ENCODE data around the gene CRYL1. TPM values are rescaled to one million over a fixed set of nuclear protein-coding genes. Genes with fewer than 3 reads are reported as not detected.

The CRYL1 gene
- total and polyA plus RNA-seq, 4 donors, result 21.9 to 72.1 (median 35.4) TPM

GRCh38 chr13:20566468-20566897 lies 40.8 kb upstream of the CRYL1 start:
- peak overlapping the region; percentile 59 to 89 for H3K4me3 ChIP-seq (ENCODE audit: low read length in 2 of 2)
- 1 to 3% methylated on average over 21 of the region's 21 CpGs for WGBS, 2 donors
- H3K27ac ChIP-seq (ENCODE audit: low read depth in 1 of 2, low read length in 2 of 2), result peak overlapping the region in 1 of 2 donors; percentile 91
- DNase-seq, result no peak
- intact Hi-C loops (cut with DNase I), result loop anchor here (5.0 to 10.0 kb wide), 4 partner anchors 39 to 206 kb away; partner anchors contain the start of genes CRYL1 (in 2 of the 2), EEF1AKMT1 (in 1 of the 2) and IL17D (in 1 of the 2)
- no peaks in the 10 kb centered on the region for H3K27me3 ChIP-seq (ENCODE audit: control insufficient read depth in 1 of 2, insufficient read depth in 2 of 2, low read length in 1 of 2)
- no peak for ATAC-seq (ENCODE audit: low FRiP score)
- H3K36me3 ChIP-seq (ENCODE audit: control insufficient read depth in 1 of 2, insufficient read depth in 2 of 2, low read length in 1 of 2), result no peaks in the 10 kb centered on the region
- H3K4me1 ChIP-seq (ENCODE audit: control insufficient read depth in 1 of 2, insufficient read depth in 2 of 2, low read length in 2 of 2), result peaks cover 0 to 3% of the 10 kb centered on the region in 2 donors
- H3K9me3 ChIP-seq (ENCODE audit: control insufficient read depth, low read length), result no peaks in the 10 kb centered on the region

- H3K9me3 ChIP-seq (ENCODE audit: control insufficient read depth, low read length), result no peaks in the 10 kb centered on the region
- DNase-seq (no peak), ATAC-seq (ENCODE audit: low FRiP score) (no peak)
- H3K4me3 ChIP-seq (ENCODE audit: low read length in 2 of 2), result no peak overlapping the region
- peaks cover 0 to 3% of the 10 kb centered on the region in 2 donors for H3K4me1 ChIP-seq (ENCODE audit: control insufficient read depth in 1 of 2, insufficient read depth in 2 of 2, low read length in 2 of 2)
- no peaks in the 10 kb centered on the region for H3K27me3 ChIP-seq (ENCODE audit: control insufficient read depth in 1 of 2, insufficient read depth in 2 of 2, low read length in 1 of 2)
- 93 to 97% methylated on average over 11 of the region's 11 CpGs for WGBS, 2 donors
- intact Hi-C loops (cut with DNase I), result loop anchor here (5.0 to 10.0 kb wide), 4 partner anchors 38 to 207 kb away; partner anchors contain the start of genes CRYL1 (in 2 of the 2), EEF1AKMT1 (in 1 of the 2) and IL17D (in 1 of the 2)
- no peaks in the 10 kb centered on the region for H3K36me3 ChIP-seq (ENCODE audit: control insufficient read depth in 1 of 2, insufficient read depth in 2 of 2, low read length in 1 of 2)
- H3K27ac ChIP-seq (ENCODE audit: low read depth in 1 of 2, low read length in 2 of 2), result no peak overlapping the region
Observed at GRCh38 chr13:20565115-20565736, 39.6 kb upstream of the CRYL1 start.

GRCh38 chr13:20561741-20562140 lies 36.1 kb upstream of the CRYL1 start:
- no peak overlapping the region for H3K4me3 ChIP-seq (ENCODE audit: low read length in 2 of 2)
- H3K4me1 ChIP-seq (ENCODE audit: control insufficient read depth in 1 of 2, insufficient read depth in 2 of 2, low read length in 2 of 2), result no peaks in the 10 kb centered on the region
- no peak for ATAC-seq (ENCODE audit: low FRiP score)
- 47 to 52% methylated on average over 5 of the region's 5 CpGs for WGBS, 2 donors
- intact Hi-C loops (cut with DNase I), result loop anchor here in 1 of 2 donors (10.0 kb wide), 1 partner anchor 143 kb away; the partner anchor contains the start of gene IL17D
- H3K9me3 ChIP-seq (ENCODE audit: control insufficient read depth, low read length), result no peaks in the 10 kb centered on the region
- no peaks in the 10 kb centered on the region for H3K27me3 ChIP-seq (ENCODE audit: control insufficient read depth in 1 of 2, insufficient read depth in 2 of 2, low read length in 1 of 2)
- DNase-seq, result no peak
- H3K27ac ChIP-seq (ENCODE audit: low read depth in 1 of 2, low read length in 2 of 2), result no peak overlapping the region
- H3K36me3 ChIP-seq (ENCODE audit: control insufficient read depth in 1 of 2, insufficient read depth in 2 of 2, low read length in 1 of 2), result no peaks in the 10 kb centered on the region

GRCh38 chr13:20559659-20560356 lies 34.2 kb upstream of the CRYL1 start:
- no peaks in the 10 kb centered on the region for H3K9me3 ChIP-seq (ENCODE audit: control insufficient read depth, low read length)
- intact Hi-C loops (cut with DNase I), result loop anchor here in 1 of 2 donors (10.0 kb wide), 1 partner anchor 145 kb away; the partner anchor contains the start of gene IL17D
- DNase-seq, result no peak
- H3K36me3 ChIP-seq (ENCODE audit: control insufficient read depth in 1 of 2, insufficient read depth in 2 of 2, low read length in 1 of 2), result no peaks in the 10 kb centered on the region
- H3K27ac ChIP-seq (ENCODE audit: low read depth in 1 of 2, low read length in 2 of 2), result no peak overlapping the region
- H3K27me3 ChIP-seq (ENCODE audit: control insufficient read depth in 1 of 2, insufficient read depth in 2 of 2, low read length in 1 of 2), result no peaks in the 10 kb centered on the region
- WGBS, 2 donors, result 76 to 78% methylated on average over 6 of the region's 6 CpGs
- no peak for ATAC-seq (ENCODE audit: low FRiP score)
- no peaks in the 10 kb centered on the region for H3K4me1 ChIP-seq (ENCODE audit: control insufficient read depth in 1 of 2, insufficient read depth in 2 of 2, low read length in 2 of 2)
- no peak overlapping the region for H3K4me3 ChIP-seq (ENCODE audit: low read length in 2 of 2)

GRCh38 chr13:20558982-20559381 lies 33.3 kb upstream of the CRYL1 start:
- DNase-seq (no peak), ATAC-seq (ENCODE audit: low FRiP score) (no peak)
- Histone ChIP-seq H3K4me3 (ENCODE audit: low read length in 2 of 2) (no peak overlapping the region), H3K9me3 (ENCODE audit: control insufficient read depth, low read length) (no peaks in the 10 kb centered on the region), H3K4me1 (ENCODE audit: control insufficient read depth in 1 of 2, insufficient read depth in 2 of 2, low read length in 2 of 2) (no peaks in the 10 kb centered on the region), H3K36me3 (ENCODE audit: control insufficient read depth in 1 of 2, insufficient read depth in 2 of 2, low read length in 1 of 2) (no peaks in the 10 kb centered on the region), H3K27me3 (ENCODE audit: control insufficient read depth in 1 of 2, insufficient read depth in 2 of 2, low read length in 1 of 2) (no peaks in the 10 kb centered on the region), H3K27ac (ENCODE audit: low read depth in 1 of 2, low read length in 2 of 2) (no peak overlapping the region)
- WGBS, 2 donors, result 87 to 92% methylated on average over 3 of the region's 3 CpGs
- intact Hi-C loops (cut with DNase I), result no loop called here

GRCh38 chr13:20553311-20553710 lies 27.7 kb upstream of the CRYL1 start:
- intact Hi-C loops (cut with DNase I), result no loop called here
- ATAC-seq (ENCODE audit: low FRiP score) (no peak), DNase-seq (no peak)
- 70 to 71% methylated on average over 3 of the region's 3 CpGs for WGBS, 2 donors
- H3K4me1 ChIP-seq (ENCODE audit: control insufficient read depth in 1 of 2, insufficient read depth in 2 of 2, low read length in 2 of 2), result no peaks in the 10 kb centered on the region
- no peak overlapping the region for H3K27ac ChIP-seq (ENCODE audit: low read depth in 1 of 2, low read length in 2 of 2)
- H3K4me3 ChIP-seq (ENCODE audit: low read length in 2 of 2), result no peak overlapping the region
- H3K36me3 ChIP-seq (ENCODE audit: control insufficient read depth in 1 of 2, insufficient read depth in 2 of 2, low read length in 1 of 2), result no peaks in the 10 kb centered on the region
- H3K9me3 ChIP-seq (ENCODE audit: control insufficient read depth, low read length), result no peaks in the 10 kb centered on the region
- H3K27me3 ChIP-seq (ENCODE audit: control insufficient read depth in 1 of 2, insufficient read depth in 2 of 2, low read length in 1 of 2), result no peaks in the 10 kb centered on the region

GRCh38 chr13:20550799-20551198 lies 25.1 kb upstream of the CRYL1 start:
- DNase-seq (no peak), ATAC-seq (ENCODE audit: low FRiP score) (no peak)
- Histone ChIP-seq H3K36me3 (ENCODE audit: control insufficient read depth in 1 of 2, insufficient read depth in 2 of 2, low read length in 1 of 2) (no peaks in the 10 kb centered on the region), H3K4me3 (ENCODE audit: low read length in 2 of 2) (no peak overlapping the region), H3K9me3 (ENCODE audit: control insufficient read depth, low read length) (no peaks in the 10 kb centered on the region), H3K4me1 (ENCODE audit: control insufficient read depth in 1 of 2, insufficient read depth in 2 of 2, low read length in 2 of 2) (no peaks in the 10 kb centered on the region), H3K27me3 (ENCODE audit: control insufficient read depth in 1 of 2, insufficient read depth in 2 of 2, low read length in 1 of 2) (no peaks in the 10 kb centered on the region), H3K27ac (ENCODE audit: low read depth in 1 of 2, low read length in 2 of 2) (no peak overlapping the region)
- WGBS, 2 donors, result 63 to 66% methylated on average over 5 of the region's 5 CpGs
- intact Hi-C loops (cut with DNase I), result no loop called here

- H3K4me3 ChIP-seq (ENCODE audit: low read length in 2 of 2), result no peak overlapping the region
- no peaks in the 10 kb centered on the region for H3K9me3 ChIP-seq (ENCODE audit: control insufficient read depth, low read length)
- DNase-seq (no peak), ATAC-seq (ENCODE audit: low FRiP score) (no peak)
- H3K4me1 ChIP-seq (ENCODE audit: control insufficient read depth in 1 of 2, insufficient read depth in 2 of 2, low read length in 2 of 2), result no peaks in the 10 kb centered on the region
- 87 to 88% methylated on average over 4 of the region's 4 CpGs for WGBS, 2 donors
- H3K27ac ChIP-seq (ENCODE audit: low read depth in 1 of 2, low read length in 2 of 2), result no peak overlapping the region
- intact Hi-C loops (cut with DNase I), result no loop called here
- H3K27me3 ChIP-seq (ENCODE audit: control insufficient read depth in 1 of 2, insufficient read depth in 2 of 2, low read length in 1 of 2), result no peaks in the 10 kb centered on the region
- no peaks in the 10 kb centered on the region for H3K36me3 ChIP-seq (ENCODE audit: control insufficient read depth in 1 of 2, insufficient read depth in 2 of 2, low read length in 1 of 2)
Observed at GRCh38 chr13:20547479-20547908, 21.8 kb upstream of the CRYL1 start.
